ENCODE results near the gene PGP.

The PGP gene

GRCh38 chr16:2179576-2179975 lies 35.1 kb downstream of the PGP start:
- Histone ChIP-seq H3K9me3 (ENCODE audit: insufficient read depth, low read length) (no peaks in the 10 kb centered on the region), H3K27ac (ENCODE audit: low read depth, low read length) (no peak overlapping the region), H3K9me2 (replicated peaks; ENCODE audit: insufficient read depth, low read length) (no peaks in the 10 kb centered on the region), H3K27me3 (ENCODE audit: low read length) (no peaks in the 10 kb centered on the region), H3K4me2 (ENCODE audit: low read depth, low read length, poor library complexity, severe bottlenecking) (no peak overlapping the region), H4K20me1 (ENCODE audit: low read depth, low read length) (no peaks in the 10 kb centered on the region; the same call in 1 of the 2 replicates), H2AFZ (ENCODE audit: low read depth, low read length, severe bottlenecking) (no peak overlapping the region), H3K9ac (ENCODE audit: low read length) (no peak overlapping the region), H3F3A (ENCODE audit: insufficient read depth) (no peaks in the 10 kb centered on the region), H3K36me3 (ENCODE audit: low read length) (no peaks in the 10 kb centered on the region), H3K4me3 (ENCODE audit: insufficient read depth, low read length, poor library complexity, severe bottlenecking) (no peak overlapping the region), H3K79me2 (ENCODE audit: insufficient read depth, low read length) (no peaks in the 10 kb centered on the region)
- TF ChIP-seq EZH2phosphoT487 (conservative IDR thresholded peaks at IDR 0.05; ENCODE audit: low read length) (no peak), CTCF (IDR thresholded peaks at IDR 0.05; ENCODE audit: insufficient read depth, low read length, poor library complexity, severe bottlenecking) (no peak)

- no peak overlapping the region for H3K4me3 ChIP-seq (ENCODE audit: insufficient read depth, low read length, poor library complexity, severe bottlenecking)
- no peaks in the 10 kb centered on the region for H3F3A ChIP-seq (ENCODE audit: insufficient read depth)
- H2AFZ ChIP-seq (ENCODE audit: low read depth, low read length, severe bottlenecking) = no peak overlapping the region
- no peaks in the 10 kb centered on the region for H4K20me1 ChIP-seq (ENCODE audit: low read depth, low read length)
- no peaks in the 10 kb centered on the region for H3K79me2 ChIP-seq (ENCODE audit: insufficient read depth, low read length)
- no peaks in the 10 kb centered on the region for H3K27me3 ChIP-seq (ENCODE audit: low read length)
- H3K36me3 ChIP-seq (ENCODE audit: low read length) = no peaks in the 10 kb centered on the region
- no peak overlapping the region for H3K9ac ChIP-seq (ENCODE audit: low read length)
- TF ChIP-seq EZH2phosphoT487 (conservative IDR thresholded peaks at IDR 0.05; ENCODE audit: low read length) (no peak), CTCF (IDR thresholded peaks at IDR 0.05; ENCODE audit: insufficient read depth, low read length, poor library complexity, severe bottlenecking) (no peak)
- H3K9me2 ChIP-seq (replicated peaks; ENCODE audit: insufficient read depth, low read length) = no peaks in the 10 kb centered on the region
- H3K9me3 ChIP-seq (ENCODE audit: insufficient read depth, low read length) = no peaks in the 10 kb centered on the region
- H3K27ac ChIP-seq (ENCODE audit: low read depth, low read length) = no peak overlapping the region
- H3K4me2 ChIP-seq (ENCODE audit: low read depth, low read length, poor library complexity, severe bottlenecking) = no peak overlapping the region
Observed at GRCh38 chr16:2179107-2179501, 35.5 kb downstream of the PGP start.

GRCh38 chr16:2178321-2179106 lies 36.1 kb downstream of the PGP start:
- Histone ChIP-seq H3K4me2 (ENCODE audit: low read depth, low read length, poor library complexity, severe bottlenecking) (no peak overlapping the region), H4K20me1 (ENCODE audit: low read depth, low read length) (no peaks in the 10 kb centered on the region), H3K36me3 (ENCODE audit: low read length) (no peaks in the 10 kb centered on the region), H3K4me3 (ENCODE audit: insufficient read depth, low read length, poor library complexity, severe bottlenecking) (no peak overlapping the region), H3K9me2 (replicated peaks; ENCODE audit: insufficient read depth, low read length) (no peaks in the 10 kb centered on the region), H3K9ac (ENCODE audit: low read length) (no peak overlapping the region), H3F3A (ENCODE audit: insufficient read depth) (no peaks in the 10 kb centered on the region), H3K9me3 (ENCODE audit: insufficient read depth, low read length) (no peaks in the 10 kb centered on the region), H3K27ac (ENCODE audit: low read depth, low read length) (no peak overlapping the region), H2AFZ (ENCODE audit: low read depth, low read length, severe bottlenecking) (no peak overlapping the region), H3K27me3 (ENCODE audit: low read length) (no peaks in the 10 kb centered on the region), H3K79me2 (ENCODE audit: insufficient read depth, low read length) (no peaks in the 10 kb centered on the region)
- TF ChIP-seq EZH2phosphoT487 (conservative IDR thresholded peaks at IDR 0.05; ENCODE audit: low read length) (no peak), CTCF (IDR thresholded peaks at IDR 0.05; ENCODE audit: insufficient read depth, low read length, poor library complexity, severe bottlenecking) (no peak)
